Fibroblast of pulmonary artery (primary cell): ENCODE results near the gene ATF1.
"Not testable (repeated sequence)": the region's sequence is repeated elsewhere in the genome, so short reads cannot be mapped to it uniquely, and the experiment has no call there.

Experiments used
- DNase-seq: peaks from one replicate; pipeline ENCODE4 v3.0.0-alpha.2; 2010; ENCODE audit warnings: low read depth
- H3K4me3 ChIP-seq: replicated peaks from 2 replicates; pipeline ENCODE4 v1.5.1; 2011; ENCODE audit warnings: low read depth, mild to moderate bottlenecking, control low read depth, low read length, moderate library complexity
- TF ChIP-seq, protein P1 (sequence below): IDR thresholded peaks from 2 replicates; pipeline ENCODE4 v1.5.1; 2011; ENCODE audit warnings: mild to moderate bottlenecking, control low read depth, low read length, inconsistent platforms; ENCODE audit errors: missing control alignments

The ATF1 gene

GRCh38 chr12:50822082-50822481 is 58.2 kb downstream of the ATF1 start:
- peak; percentile 8 for DNase-seq
- H3K4me3 ChIP-seq: no peak overlapping the region
- TF ChIP-seq, protein P1, sequence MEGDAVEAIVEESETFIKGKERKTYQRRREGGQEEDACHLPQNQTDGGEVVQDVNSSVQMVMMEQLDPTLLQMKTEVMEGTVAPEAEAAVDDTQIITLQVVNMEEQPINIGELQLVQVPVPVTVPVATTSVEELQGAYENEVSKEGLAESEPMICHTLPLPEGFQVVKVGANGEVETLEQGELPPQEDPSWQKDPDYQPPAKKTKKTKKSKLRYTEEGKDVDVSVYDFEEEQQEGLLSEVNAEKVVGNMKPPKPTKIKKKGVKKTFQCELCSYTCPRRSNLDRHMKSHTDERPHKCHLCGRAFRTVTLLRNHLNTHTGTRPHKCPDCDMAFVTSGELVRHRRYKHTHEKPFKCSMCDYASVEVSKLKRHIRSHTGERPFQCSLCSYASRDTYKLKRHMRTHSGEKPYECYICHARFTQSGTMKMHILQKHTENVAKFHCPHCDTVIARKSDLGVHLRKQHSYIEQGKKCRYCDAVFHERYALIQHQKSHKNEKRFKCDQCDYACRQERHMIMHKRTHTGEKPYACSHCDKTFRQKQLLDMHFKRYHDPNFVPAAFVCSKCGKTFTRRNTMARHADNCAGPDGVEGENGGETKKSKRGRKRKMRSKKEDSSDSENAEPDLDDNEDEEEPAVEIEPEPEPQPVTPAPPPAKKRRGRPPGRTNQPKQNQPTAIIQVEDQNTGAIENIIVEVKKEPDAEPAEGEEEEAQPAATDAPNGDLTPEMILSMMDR: no peak

- DNase-seq: not testable (repeated sequence)
Observed at GRCh38 chr12:50823724-50824123, 59.8 kb downstream of the ATF1 start.

DNA sequence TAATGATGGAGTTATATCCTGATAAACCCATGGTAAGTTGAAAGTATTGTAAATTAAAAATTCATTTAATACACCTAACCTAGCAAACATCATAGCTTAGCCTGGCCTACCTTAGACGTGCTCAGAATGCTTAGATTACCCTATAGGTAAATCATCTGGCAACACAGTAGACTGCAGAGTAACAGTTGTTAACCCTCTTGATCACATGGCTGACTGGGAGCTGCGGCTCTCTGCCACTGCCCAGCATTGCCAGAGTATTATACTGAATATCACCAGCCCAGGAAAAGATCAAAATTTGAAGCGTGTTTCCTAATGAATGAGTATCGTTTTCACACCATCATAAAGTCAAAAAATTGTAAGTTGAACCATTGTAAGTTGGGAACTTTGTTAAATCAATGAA is 61.0 kb downstream of the ATF1 start:
- H3K4me3 ChIP-seq: no peak overlapping the region
- TF ChIP-seq, protein P1: no peak
- no peak for DNase-seq

More at GRCh38 chr12:50823724-50824123, 59.8 kb downstream of the ATF1 start:
- H3K4me3 ChIP-seq: not testable (repeated sequence)

DNA sequence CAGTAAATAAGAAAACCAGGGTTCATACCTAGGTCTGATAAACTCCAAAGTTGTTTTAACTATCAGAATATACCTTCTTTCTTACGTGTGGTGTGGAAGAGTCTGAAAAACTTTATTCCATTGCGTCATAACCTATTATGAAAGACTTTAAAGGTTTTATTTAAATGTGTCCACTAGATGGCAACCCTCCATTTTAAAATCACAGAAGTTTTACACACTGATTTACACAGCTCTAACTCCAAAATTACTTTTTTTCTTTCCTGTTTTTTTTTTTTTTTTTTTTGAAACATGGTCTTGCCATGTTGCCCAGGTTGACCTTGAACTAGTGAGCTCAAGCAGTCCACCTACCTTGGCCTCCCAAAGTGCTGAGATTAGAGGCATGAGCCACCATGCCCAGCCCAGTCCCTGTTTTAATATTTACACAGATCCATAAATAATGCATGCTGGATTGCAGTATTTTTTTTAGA is 61.5 kb downstream of the ATF1 start:
- peak; percentile 90 for DNase-seq
- no peak overlapping the region for H3K4me3 ChIP-seq
- TF ChIP-seq, protein P1: peak; percentile 22

GRCh38 chr12:50828121-50828520 is 64.2 kb downstream of the ATF1 start:
- H3K4me3 ChIP-seq: no peak overlapping the region

DNA sequence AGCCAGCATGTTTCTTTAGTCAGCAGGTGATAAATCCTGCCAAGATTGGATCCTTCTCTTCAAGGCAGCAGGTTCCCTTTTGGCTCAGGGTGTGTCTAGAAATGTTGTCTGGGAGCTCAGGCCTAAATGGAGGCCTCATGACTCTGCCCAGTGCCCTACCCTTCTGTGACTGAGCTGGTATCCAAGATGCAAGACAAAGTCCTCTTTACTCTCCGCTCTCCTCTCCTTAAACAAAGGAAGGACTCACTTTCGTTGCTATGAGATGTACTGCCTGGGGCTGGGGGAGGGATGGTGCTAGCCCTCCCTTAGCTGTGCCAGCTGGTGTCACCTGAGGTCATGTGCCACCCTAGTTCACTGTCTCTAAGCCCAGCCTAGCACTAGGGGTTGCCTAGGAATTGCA is 65.0 kb downstream of the ATF1 start:
- TF ChIP-seq, protein P1: no peak

More at GRCh38 chr12:50828121-50828520, 64.2 kb downstream of the ATF1 start:
- DNase-seq: no peak
- TF ChIP-seq, protein P1: no peak

GRCh38 chr12:50833801-50834200 is 69.9 kb downstream of the ATF1 start:
- DNase-seq, H3K4me3 ChIP-seq: not testable (repeated sequence)

More for the DNA sequence above, 65.0 kb downstream of the ATF1 start:
- no peak for DNase-seq
- H3K4me3 ChIP-seq: no peak overlapping the region

DNA sequence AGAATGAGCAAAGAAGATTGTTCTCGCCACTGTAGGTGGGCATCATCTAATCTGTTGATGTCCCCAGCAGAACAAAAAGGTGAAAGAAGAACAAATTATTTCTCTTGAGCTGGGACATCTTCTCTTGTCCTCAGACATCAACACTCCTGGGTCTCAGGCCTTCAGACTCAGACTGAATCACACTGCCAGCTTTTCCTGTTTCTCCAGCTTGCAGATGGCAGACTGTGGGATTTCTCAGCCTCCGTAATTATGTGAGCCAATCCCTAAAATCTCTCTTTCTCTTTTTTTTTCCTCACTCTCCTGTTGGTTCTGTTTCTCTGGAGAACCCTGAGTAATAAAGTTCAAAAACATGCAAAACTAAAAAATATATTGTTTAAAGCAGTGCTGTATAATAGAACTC is 75.1 kb downstream of the ATF1 start:
- no peak for DNase-seq
- TF ChIP-seq, protein P1: no peak
- no peak overlapping the region for H3K4me3 ChIP-seq
